HG03442 (cell line): Measurements from ENCODE around the gene BCL3.

ENCODE experiments used
- ATAC-seq: cut with Tn5 transposase; IDR thresholded peaks from one replicate; pipeline ENCODE4 v1.9.1; 2021; ENCODE audit warnings: mild to moderate bottlenecking, moderate library complexity; ENCODE audit not compliant: unreplicated experiment

BCL3 gene

GRCh38 chr19:44740351-44740824 lies 8.1 kb upstream of the BCL3 start:
- ATAC-seq: no peak

- ATAC-seq: no peak
Measured at GRCh38 chr19:44741258-44741731, 7.2 kb upstream of the BCL3 start.

DNA sequence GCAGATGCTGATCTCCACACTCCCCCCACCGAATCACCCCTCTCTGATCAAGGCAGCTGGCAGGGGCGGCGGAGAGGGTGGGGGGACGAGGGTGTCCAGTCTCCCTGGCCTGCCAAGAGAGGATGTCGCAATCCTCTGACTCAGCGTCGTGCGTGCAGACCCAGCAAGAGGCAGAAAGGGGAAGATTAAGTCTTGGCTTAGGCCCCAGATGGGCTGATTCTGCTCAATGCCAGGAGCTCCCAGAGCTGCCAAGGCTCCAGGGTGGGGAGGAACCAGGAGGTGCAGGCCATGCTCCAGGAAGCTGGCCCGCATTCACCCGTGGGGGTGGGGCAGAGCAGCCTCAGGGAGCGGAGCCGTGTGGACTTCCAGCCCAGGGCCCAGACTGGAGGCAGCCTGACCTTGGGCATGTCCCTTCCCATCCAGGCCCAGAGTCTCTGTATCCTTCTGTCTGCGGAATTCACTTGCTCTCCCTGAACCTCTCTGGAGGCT lies 6.6 kb upstream of the BCL3 start:
- ATAC-seq: no peak

DNA sequence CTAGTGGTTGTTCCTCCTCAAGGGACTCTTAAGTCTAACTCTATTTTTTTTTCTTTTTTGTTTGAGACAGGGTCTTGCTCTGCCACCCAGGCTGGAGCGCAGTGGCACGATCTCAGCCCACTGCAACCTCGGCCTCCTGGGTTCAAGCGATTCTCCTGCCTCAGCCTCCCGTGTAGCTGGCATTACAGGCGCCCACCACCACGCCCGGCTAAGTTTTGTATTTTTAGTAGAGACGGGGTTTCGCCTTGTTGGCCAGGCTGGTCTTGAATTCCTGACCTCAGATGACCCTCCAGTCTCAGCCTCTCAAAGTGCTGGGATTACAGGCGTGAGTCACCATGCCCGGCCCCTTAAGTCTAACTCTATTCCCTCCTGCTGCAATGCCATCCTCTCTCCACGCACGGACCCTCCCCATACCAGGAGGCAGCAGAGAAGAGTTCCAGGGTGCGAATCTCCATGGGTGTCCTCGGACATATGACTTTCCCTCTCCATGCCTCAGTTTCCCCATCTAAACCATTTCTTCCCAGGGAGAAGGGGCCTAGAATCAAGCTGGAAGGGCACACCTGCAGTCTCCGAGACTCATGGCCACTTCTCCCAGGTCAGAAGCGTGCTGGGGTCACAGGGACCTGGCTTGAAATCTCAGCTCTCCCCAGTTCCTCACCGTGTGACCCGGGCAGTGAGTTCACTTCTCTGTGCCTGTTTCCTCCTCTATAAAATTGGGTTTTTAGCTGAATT lies 6.0 kb upstream of the BCL3 start:
- ATAC-seq: no peak

GRCh38 chr19:44744871-44745332 lies 3.6 kb upstream of the BCL3 start:
- ATAC-seq: no peak

DNA sequence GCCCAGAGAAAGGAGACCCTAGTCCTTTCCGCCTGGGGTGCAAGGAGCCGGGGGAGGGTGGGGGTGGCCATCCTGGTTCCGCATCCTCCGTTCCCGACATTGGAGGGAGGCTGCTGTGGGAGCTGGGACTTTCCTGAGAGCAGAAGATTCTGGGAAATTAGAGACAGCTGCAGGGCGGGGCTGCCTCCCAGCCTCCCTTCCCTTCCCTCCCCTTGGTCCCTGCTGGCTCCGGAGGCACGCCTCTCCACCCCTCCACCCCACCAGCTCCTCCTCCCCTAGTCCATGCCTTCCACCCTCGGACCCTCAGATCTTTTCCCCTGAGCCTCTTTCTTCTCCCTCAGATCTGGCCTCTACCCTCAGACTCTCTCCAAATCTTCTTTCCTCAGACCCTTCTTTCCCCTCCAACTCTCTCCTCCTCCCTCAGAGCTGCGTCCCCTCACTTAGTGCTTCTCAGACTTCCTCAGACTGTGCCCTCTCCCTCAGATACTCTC lies 3.1 kb upstream of the BCL3 start:
- ATAC-seq: no peak

DNA sequence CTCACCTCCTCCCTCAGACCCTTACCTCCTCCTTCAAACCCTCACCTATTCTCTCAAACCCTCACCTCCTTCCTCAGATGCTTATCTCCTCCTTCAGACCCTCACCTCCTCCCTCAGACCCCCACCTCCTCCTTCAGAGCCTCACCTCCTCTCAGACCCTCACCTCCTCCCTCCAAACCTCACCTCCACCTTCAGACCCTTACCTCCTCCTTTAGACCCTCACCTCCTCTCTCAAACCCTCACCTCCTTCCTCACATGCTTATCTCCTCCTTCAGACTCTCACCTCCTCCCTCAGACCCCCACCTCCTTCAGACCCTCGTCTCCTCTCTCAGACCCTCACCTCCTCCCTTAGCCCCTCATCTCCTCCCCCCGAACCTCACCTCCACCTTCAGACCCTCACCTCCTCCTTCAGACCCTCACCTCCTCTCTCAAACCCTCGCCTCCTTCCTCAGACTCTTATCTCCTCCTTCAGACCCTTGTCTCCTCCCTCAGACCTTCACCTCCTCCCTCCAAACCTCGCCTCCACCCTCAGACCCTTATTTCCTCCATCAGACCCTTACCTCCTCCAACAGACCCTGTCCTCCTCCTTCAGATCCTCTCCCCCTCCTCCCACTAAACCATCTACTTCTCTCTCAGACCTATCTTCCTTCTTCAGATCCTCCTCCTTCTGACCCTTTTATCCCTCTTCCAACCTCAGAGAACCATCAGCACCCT lies 2.5 kb upstream of the BCL3 start:
- no peak for ATAC-seq

GRCh38 chr19:44746616-44746945 lies 1.9 kb upstream of the BCL3 start:
- no peak for ATAC-seq

DNA sequence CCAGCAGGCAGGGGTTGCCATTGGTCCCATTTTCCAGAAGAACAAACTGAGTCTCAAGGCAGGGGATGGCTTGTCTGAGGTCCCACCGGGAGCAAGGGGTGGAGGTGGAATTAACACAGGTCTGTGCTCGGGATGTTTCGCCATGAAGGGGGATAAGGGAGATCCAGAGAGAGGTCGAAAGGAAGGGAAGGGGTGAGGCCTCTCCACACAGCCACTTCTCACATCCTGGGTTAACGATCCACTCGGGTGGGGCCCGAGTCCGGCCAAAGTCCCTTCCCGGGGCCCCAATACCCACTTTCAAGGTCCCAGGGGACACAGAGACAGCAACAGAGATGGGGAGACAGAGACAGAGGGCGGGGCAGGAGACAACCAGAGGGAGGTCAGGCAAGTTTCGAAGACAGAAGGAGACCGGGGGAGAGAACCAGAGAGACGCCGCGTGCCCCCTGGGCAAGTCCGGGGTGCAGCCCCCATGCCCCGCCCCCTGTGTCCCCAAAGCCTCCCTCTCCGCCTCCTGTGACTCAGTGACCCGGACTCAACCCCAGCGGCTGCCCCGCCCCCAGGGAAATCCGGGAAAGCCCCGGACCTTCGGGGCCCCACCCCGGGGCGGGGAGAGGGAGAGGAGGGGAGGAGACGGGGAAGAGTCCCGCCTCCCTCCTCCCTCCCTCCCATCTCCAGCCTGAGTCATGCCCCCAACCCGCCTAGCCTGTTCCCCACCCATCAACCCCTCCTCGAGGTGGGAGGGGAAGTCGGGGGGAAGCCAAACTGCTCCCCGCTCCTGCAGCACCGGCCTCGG lies 1.4 kb upstream of the BCL3 start:
- no peak for ATAC-seq

- no peak for ATAC-seq
Measured at GRCh38 chr19:44747739-44748425, 626 bp upstream of the BCL3 start.

DNA sequence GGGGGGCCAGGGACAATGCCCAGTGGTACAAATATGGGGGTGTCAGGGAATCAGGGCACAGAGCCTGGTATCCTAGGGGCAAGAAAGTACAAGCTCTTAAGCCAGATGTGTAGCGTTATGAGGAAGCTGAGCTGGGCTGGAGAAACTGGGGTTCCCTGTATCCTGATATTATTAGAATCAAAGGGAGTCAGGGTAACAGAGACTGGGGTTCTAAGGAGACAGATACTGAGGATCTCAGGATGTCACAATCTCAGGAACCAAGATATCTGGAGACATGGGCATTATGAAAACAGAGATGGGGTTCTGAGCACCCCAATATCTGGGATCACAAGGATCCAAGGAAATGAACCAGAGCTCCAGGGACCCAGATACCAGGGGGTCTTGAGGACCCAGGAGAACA lies 784 bp downstream of the BCL3 start:
- ATAC-seq: no peak

DNA sequence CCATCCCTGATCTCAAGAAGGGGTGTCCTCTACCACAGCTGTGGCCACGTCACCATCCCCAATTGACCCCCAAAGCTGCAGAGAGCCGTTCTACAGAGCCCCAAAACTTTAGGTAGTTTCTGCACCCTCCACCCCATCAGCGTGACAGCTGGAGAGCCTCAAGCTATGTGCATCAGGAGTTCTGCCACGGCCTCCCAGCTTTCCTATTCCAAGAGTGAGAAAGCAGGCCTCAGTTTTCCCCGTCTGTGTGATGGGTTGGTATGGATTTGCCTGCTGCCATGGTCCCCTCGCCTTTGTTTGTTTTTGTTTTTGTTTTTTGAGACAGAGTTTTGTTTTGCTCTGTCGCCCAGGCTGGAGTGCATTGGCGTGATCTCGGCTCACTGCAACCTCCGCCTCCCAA lies 1.5 kb downstream of the BCL3 start:
- no peak for ATAC-seq

- no peak for ATAC-seq
Measured at GRCh38 chr19:44752123-44752815, 3.8 kb downstream of the BCL3 start.

DNA sequence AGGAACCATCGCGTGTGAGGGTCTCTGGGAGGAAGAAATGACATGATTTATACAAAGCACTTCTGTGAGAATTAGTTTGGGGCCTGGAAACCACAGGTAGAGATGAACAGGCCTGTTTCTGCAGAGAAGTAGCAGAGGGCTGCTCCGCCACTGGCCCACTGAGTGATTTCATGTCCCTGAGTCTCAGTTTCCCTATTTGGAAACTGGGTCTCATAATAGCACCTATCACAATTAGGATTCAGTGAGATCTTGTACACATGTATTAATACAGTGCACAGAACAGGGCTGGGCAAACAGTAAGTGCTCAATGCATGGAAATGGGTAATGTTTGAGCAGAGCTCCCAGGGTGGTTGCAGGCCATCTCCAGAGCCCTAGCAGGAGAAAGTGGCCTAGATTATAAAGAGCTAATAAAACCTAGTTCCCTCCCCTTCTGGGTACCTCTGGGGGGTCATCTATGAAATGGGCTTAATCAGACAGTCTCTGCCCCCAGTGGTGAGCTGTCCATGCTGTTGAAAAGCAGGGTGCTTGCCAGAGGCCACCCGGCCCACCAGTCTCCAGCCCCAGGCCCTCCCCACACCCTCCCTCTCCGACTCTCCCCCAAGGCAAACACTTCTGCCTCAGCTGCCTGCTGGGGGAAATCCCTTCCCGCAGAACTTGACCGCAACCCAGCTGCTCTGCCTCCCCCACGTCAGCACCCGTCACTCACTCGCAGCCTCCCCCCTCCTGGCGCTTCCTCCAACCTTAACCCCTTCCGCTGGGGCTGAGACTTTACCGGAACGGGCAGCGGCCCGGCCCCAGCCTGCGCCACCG lies 4.5 kb downstream of the BCL3 start:
- ATAC-seq: peak; percentile 66

- ATAC-seq: no peak
Measured at GRCh38 chr19:44753626-44753931, 5.1 kb downstream of the BCL3 start.

DNA sequence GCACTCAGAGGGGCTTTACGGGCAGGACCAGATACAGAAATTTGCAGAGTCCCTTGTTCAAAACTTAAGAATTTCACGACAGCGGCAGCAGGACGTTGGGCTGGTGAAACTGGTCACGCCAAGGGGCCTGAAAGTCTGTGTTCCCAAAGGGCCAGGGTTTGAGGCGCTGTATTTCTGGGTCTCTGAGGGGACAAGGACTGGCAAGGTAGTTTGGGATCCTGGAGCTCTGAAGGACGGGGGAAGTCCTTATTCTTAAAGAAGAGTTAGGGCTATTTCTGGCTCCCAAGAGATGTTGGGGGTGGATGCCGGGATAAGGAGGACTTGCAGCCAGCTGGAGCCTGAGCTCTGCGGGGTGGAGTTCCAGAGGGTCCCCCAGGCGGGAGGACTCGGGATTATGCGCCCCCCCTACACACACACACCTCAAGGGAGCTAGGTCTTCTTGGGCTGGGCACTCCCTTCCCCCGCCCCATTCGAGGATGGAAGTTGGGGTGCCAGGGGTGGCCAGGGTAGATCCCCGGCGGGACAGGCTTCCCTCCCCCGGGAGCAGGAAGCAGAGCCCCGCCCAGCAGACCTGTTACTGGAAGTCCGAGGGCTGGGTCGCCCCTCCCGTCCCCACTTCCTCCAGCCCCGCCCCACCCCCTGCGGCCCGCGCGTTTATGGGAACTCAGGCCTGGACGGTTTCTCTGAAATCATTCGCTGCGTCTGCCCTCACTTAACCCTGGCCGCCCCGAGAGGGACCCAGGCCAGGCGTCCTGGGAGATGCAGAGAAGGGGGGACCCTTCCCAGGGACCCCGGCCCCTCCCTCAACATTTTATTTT lies 5.6 kb downstream of the BCL3 start:
- peak; percentile 0 for ATAC-seq

DNA sequence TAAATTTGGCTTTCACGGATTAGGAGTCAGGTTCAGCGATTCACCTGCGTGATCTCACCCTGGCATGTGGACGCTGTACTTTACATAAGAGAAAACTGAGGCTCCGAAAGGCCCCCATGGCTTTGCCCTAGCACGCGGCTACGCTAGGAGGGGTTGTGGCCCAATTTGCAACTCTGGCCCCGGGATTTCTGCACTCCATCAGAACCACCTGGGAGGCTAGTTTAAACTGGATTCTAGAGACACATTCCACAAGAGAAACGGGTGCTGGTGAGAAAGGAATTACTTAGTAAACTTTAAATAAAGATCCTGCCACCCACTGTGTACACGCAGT lies 6.2 kb downstream of the BCL3 start:
- no peak for ATAC-seq

- ATAC-seq: no peak
Measured at GRCh38 chr19:44755219-44755618, 6.7 kb downstream of the BCL3 start.

- no peak for ATAC-seq
Measured at GRCh38 chr19:44756089-44756562, 7.6 kb downstream of the BCL3 start.
